ENCODE data around the gene THSD7A.
"Not testable (repeated sequence)": the region's sequence is repeated elsewhere in the genome, so short reads cannot be mapped to it uniquely, and the experiment has no call there.

The THSD7A gene

DNA sequence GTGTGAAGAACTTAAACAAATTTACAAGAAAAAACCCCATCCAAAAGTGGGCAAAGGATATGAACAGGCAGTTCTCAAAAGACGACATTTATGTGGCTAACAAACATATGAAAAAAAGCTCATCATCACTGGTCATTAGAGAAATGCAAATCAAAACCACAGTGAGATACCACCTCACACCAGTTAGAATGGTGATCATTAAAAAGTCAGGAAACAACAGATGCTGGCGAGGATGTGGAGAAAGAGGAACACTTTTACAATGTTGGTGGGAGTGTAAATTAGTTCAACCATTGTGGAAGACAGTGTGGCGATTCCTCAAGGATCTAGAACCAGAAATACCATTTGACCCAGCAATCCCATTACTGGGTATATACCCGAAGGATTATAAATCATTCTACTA lies 388.1 kb downstream of the THSD7A start:
- DNase-seq, result not testable (repeated sequence)

- no peak for DNase-seq
Measured at GRCh38 chr7:11437994-11438393, 394.0 kb downstream of the THSD7A start.

GRCh38 chr7:11436773-11437524 lies 395.0 kb downstream of the THSD7A start:
- DNase-seq, result no peak

DNA sequence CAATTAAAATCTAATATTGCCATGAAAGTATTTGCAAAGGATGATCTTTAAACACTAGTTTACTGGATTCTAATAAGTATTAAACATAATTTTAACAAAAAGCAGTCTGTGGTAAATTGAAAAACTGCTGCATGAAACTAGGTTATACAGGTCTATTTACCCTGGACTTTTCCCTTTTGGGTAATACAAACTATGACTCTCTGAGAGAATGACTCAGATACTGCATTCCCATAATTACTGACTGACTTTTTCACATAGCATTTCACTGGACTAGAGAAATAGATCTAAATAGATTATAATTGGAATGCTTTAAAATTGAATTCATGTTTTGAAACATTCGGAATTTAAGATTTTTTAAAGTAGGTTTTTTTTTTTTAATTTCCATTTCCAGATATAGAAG lies 395.7 kb downstream of the THSD7A start:
- no peak for DNase-seq

GRCh38 chr7:11434366-11434765 lies 397.6 kb downstream of the THSD7A start:
- no peak for DNase-seq

- no peak for DNase-seq
Measured at GRCh38 chr7:11430841-11431240, 401.2 kb downstream of the THSD7A start.

GRCh38 chr7:11430112-11430511 lies 401.9 kb downstream of the THSD7A start:
- DNase-seq, result no peak

DNA sequence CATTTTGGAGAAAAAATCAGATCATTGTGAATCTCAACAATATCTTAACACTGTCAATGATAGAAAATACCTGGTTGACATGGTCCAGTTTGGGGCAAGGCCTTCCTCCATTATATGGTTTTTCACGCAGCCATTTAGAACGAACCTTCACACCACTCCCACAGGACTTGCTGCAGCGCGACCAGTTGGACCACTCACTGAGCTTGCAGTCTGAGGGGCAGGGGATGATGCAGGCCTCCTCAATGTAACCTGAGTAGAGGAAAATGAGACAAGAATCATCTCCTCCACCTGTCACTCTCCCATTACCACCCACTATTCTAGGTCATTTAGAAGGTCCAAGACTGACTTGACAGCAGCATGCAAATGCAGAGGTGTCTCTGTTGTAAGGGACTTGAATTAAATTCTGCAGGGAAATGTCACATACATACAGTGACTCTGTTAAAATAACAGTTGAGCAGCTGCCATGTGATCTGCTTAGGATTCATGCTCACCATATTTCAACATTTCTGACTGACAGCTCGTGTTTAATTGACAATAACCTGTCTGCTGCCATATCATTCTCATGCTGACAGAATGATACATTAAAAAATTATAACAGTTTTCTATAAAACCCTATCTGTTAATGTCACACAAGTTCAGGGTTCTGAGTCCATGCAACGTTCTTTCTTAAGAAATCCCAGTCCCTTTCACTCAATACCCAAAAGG lies 403.0 kb downstream of the THSD7A start:
- DNase-seq, result no peak

GRCh38 chr7:11427686-11428273 lies 404.2 kb downstream of the THSD7A start:
- peak; percentile 11 for DNase-seq

GRCh38 chr7:11424006-11424405 lies 408.0 kb downstream of the THSD7A start:
- DNase-seq, result no peak

GRCh38 chr7:11420049-11420448 lies 411.9 kb downstream of the THSD7A start:
- DNase-seq, result no peak

DNA sequence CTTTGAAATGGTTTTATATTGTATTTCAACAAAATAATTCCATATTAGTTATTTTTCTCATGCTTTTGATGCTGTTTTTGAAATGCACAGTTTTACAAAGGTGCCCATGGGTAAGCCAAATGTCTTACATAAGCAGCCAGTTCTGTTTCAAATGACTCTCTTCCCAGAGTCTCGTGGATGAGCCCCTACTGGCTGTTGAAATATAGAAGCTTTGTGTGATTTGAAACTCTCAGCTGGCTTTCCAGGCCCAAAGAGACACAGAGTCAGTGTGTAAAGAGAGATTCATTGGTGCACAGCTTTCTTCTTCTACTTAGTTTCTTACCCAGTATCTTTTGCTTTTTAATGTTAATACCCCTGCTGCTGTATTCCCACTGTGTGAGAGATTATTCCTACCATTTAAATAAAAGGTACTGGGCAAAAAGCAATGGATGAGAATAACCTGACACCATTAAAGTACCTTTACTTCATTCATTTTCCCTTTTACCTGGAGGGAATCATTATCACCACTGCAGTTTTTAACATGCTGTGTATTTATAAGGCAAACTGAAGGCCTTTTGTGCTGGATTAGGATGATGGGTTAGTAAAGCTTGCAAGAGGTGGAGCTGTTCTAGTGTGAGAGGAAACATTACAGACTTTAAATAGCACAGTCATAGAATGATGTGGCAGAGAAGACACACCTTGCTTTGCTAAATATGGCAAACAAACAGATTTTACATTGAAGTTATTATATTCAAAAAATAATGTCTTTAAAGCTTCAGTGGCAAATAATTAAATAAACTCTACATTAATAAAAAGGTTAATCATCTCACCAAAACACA lies 415.1 kb downstream of the THSD7A start:
- DNase-seq, result no peak

- DNase-seq, result no peak
Measured at GRCh38 chr7:11415101-11415500, 416.9 kb downstream of the THSD7A start.

GRCh38 chr7:11413901-11414300 lies 418.1 kb downstream of the THSD7A start:
- no peak for DNase-seq

DNA sequence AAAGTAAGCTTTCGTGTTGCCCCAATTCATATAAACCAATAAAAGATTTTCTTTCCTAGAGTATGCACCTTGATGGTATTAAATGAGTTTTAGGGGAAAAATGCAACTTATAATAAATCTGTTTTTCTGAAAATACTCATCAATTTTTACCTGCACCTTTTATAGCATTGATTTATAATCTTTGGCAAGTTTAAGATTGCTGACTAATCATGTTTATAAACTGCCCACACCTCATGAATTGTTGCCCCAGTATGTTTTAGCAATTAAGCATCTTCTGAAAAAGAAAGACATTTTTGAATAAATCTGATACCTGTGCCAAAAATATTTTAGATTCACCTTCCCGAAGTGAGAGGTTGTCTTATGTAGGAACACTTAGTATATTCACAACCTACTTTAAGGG lies 420.0 kb downstream of the THSD7A start:
- DNase-seq, result no peak

DNA sequence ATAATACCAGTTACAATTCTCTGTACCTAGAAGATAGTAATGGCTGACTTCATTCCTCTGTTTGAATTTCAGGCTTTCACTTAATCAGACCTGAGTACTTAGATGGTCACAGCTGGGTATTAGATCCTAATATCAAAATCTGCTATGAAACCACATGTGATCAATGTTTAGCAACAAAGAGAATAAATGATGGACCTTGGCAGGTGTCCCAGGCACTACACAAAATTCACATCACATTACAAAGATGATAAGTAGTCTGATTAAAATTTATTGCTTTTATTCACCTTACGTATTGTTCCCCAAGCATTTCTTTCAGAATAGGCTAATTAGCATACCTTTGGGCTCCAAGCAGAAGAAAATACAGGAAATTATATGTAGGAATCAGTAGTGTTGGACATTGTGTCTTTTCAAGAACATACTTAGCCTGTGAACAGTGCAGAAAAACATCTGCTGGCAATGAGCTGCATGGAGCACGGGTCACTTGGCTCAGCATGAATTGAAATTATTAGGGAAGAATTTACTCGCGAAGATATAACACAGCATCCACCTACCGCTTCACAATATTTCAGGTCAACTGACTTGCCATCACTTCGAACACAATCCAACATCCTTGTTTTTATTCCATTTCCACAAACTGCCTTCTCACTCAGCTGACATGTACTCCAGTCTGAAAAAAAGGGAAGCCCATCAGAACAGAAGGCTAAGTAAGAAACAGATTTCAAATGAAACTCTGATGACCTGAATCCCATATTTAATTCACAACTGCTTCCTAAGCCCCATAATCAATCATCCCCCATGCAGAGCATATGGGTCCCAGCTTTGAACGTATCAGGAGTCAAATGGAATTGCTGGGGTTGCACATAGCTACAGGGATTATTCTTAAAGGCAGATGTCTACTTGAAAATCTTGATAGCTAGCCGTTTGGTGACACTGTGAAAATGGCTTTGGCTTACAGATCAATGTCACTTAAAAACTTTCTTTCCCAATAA lies 421.0 kb downstream of the THSD7A start:
- no peak for DNase-seq

DNA sequence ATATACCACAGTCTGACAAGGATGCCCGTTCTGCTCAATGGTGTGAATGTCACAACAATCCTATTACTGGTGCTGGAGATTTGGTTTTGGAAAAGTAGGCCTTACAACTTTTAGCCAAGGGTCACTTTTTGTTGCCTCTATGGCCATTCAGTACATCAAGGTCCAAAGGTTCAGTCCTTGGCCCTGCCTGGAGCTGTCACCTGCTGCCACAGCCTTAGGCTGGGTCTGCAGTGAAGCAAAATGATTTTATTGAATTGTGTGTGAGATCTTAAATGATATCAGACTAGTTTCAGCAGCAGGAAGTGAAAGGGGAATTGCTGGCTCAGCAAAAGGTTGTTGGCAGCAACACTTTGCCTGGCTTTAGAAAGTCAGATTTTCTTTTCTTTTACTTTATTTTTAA lies 427.6 kb downstream of the THSD7A start:
- no peak for DNase-seq

GRCh38 chr7:11403781-11404180 lies 428.2 kb downstream of the THSD7A start:
- no peak for DNase-seq

GRCh38 chr7:11394438-11394837 lies 437.6 kb downstream of the THSD7A start:
- no peak for DNase-seq

- no peak for DNase-seq
Measured at GRCh38 chr7:11379641-11380040, 452.4 kb downstream of the THSD7A start.

- DNase-seq, result no peak
Measured at GRCh38 chr7:11376529-11376928, 455.5 kb downstream of the THSD7A start.

DNA sequence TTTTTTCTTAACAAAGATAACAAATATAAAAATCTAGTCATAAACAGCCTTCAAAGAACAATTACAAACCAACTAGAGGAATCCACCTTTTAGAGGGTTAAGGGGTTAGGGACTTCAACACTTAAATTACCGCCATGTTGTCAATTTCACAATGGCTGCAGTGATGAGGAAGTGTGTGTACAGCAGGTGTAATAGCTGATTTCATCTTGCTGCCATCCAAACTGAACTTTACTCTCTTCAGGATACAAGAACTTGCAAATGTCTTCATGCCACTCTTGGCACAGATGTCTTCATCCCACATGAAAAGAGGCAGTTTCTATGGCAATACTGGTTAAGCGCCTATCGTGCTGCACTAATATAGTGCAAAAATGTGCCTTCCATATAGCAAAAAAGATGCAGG lies 457.4 kb downstream of the THSD7A start:
- DNase-seq, result no peak

All from GF-D8 (cell line).